HG02678 (cell line): Measurements from ENCODE around the gene MC3R.

ENCODE experiments used
- ATAC-seq: cut with Tn5 transposase; IDR thresholded peaks from one replicate; pipeline ENCODE4 v1.9.1; 2021; ENCODE audit warnings: mild to moderate bottlenecking, moderate library complexity; ENCODE audit not compliant: unreplicated experiment

The MC3R gene

DNA sequence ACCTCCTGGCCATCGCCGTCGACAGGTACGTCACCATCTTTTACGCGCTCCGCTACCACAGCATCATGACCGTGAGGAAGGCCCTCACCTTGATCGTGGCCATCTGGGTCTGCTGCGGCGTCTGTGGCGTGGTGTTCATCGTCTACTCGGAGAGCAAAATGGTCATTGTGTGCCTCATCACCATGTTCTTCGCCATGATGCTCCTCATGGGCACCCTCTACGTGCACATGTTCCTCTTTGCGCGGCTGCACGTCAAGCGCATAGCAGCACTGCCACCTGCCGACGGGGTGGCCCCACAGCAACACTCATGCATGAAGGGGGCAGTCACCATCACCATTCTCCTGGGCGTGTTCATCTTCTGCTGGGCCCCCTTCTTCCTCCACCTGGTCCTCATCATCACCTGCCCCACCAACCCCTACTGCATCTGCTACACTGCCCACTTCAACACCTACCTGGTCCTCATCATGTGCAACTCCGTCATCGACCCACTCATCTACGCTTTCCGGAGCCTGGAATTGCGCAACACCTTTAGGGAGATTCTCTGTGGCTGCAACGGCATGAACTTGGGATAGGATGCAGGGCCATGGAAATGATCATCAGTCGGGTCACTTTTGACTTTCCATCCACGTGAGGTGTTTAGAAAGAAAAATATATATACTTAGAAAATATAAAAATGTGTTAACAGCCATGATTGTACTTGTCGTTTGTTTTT is 868 bp downstream of the MC3R start:
- no peak for ATAC-seq

- no peak for ATAC-seq
Measured at GRCh38 chr20:56249956-56250355, 1.4 kb downstream of the MC3R start.

- ATAC-seq, result no peak
Measured at GRCh38 chr20:56257604-56258003, 9.1 kb downstream of the MC3R start.

GRCh38 chr20:56259948-56260347 is 11.4 kb downstream of the MC3R start:
- no peak for ATAC-seq

- ATAC-seq, result no peak
Measured at GRCh38 chr20:56268536-56268935, 20.0 kb downstream of the MC3R start.

- no peak for ATAC-seq
Measured at GRCh38 chr20:56271974-56272373, 23.4 kb downstream of the MC3R start.

GRCh38 chr20:56273491-56273890 is 25.0 kb downstream of the MC3R start:
- ATAC-seq, result no peak

GRCh38 chr20:56274156-56274555 is 25.6 kb downstream of the MC3R start:
- ATAC-seq, result no peak

DNA sequence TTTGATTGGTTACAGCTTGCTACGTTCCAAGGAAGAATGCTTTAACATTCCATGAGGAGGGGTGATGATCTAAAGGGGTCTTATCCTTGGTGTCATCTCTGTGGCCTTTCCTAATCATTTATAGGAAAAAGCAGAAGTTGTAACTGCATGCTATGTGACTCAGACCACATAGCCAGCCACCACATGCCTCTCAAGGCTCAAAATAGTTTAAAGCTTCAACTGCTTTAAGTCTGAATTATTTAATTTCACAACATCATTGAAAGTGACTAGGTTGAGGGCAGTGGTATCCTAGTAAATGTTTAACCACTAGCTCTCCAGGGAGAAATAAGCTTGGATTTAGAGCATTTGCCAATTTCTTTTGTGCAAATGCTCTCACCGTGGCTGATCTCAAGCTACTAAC is 29.7 kb downstream of the MC3R start:
- no peak for ATAC-seq

- ATAC-seq, result no peak
Measured at GRCh38 chr20:56285496-56285895, 37.0 kb downstream of the MC3R start.

DNA sequence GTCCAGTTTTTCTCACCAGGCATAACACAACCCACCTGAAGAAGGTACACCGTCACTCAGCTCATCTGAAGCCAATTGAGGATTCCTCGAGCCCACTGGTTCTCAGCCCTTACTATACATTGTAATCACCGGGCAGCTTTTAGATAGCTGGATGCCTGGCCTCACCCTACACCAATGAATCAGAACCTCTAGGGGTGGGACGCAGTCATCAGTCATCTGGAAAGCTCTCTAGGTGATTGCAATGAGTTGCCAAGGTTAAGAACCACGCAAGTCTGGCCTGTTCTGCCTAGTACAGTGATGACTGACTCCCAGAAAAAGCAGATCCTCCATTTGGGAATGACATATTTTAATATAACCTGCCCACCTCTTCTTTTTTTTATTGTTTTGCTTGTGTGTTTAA is 41.1 kb downstream of the MC3R start:
- no peak for ATAC-seq

DNA sequence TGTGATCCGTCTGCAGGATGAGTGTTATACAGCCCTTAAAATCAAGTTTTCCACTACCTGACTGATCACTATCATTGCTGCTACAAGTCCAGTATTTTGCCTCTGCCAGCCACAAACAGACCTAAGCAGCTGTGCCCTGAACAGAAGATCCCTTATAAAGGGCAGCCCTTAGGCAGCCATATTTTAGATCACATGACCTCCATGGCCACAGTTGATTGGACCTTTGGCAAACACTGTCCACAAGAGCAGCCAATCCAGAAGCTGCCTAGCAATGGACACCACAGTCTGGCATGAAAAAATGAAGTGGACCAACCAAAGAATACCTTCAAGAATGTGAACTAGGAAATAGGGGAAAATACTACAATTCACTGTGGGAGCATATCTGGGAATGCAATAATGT is 50.8 kb downstream of the MC3R start:
- no peak for ATAC-seq
